ENCODE data around the gene PAOX. TPM values are rescaled to one million over a fixed set of nuclear protein-coding genes. Genes with fewer than 3 reads are reported as not detected.
A peak's percentile ranks its signal among the peaks of the same experiment; 100 is the strongest.

Gene PAOX
- total and polyA plus RNA-seq, 4 donors, result 4.4 to 7.0 (median 6.6) TPM

- DNase-seq, result no peak
- H3K36me3 ChIP-seq (ENCODE audit: control insufficient read depth in 4 of 4, insufficient read depth in 4 of 4, low read length in 4 of 4), result peaks cover 0 to 13% (median 4%) of the 10 kb centered on the region in 4 donors
- no peak for ATAC-seq (ENCODE audit: insufficient read depth, low FRiP score)
Observed at GRCh38 chr10:133391761-133392518, 12.9 kb downstream of the PAOX start.

GRCh38 chr10:133393401-133394063 is 14.5 kb downstream of the PAOX start:
- no peak overlapping the region for H3K4me3 ChIP-seq
- peak overlapping the region in 1 of 2 donors; percentile 19 for H3K9ac ChIP-seq (ENCODE audit: insufficient read depth in 1 of 2, low read length in 2 of 2)
- ATAC-seq (ENCODE audit: insufficient read depth, low FRiP score), result no peak
- peaks cover 2 to 18% (median 10%) of the 10 kb centered on the region in 4 donors for H3K36me3 ChIP-seq (ENCODE audit: control insufficient read depth in 4 of 4, insufficient read depth in 4 of 4, low read length in 4 of 4)
- no peak overlapping the region for H3K27ac ChIP-seq (ENCODE audit: low read depth in 1 of 2, low read length in 1 of 2)
- no peak for DNase-seq
- WGBS, 2 donors, result 34 to 38% methylated on average over 27 of the region's 27 CpGs
- peaks cover 0 to 9% (median 0%) of the 10 kb centered on the region in 5 donors for H3K4me1 ChIP-seq (ENCODE audit: control insufficient read depth in 5 of 5, insufficient read depth in 5 of 5, low read length in 5 of 5)
- H3K27me3 ChIP-seq (ENCODE audit: control insufficient read depth in 3 of 3, insufficient read depth in 3 of 3, low read length in 2 of 3), result no peaks in the 10 kb centered on the region
- TF ChIP-seq CTCF (IDR thresholded peaks at IDR 0.05; ENCODE audit: control extremely low read depth, extremely low read depth), result no peak
- no peaks in the 10 kb centered on the region for H3K9me3 ChIP-seq (ENCODE audit: control insufficient read depth in 4 of 4, insufficient read depth in 3 of 4, low read length in 3 of 4)

More at GRCh38 chr10:133391761-133392518, 12.9 kb downstream of the PAOX start:
- Histone ChIP-seq H3K9me3 (ENCODE audit: control insufficient read depth in 4 of 4, insufficient read depth in 3 of 4, low read length in 3 of 4) (no peaks in the 10 kb centered on the region), H3K27me3 (ENCODE audit: control insufficient read depth in 3 of 3, insufficient read depth in 3 of 3, low read length in 2 of 3) (no peaks in the 10 kb centered on the region), H3K27ac (ENCODE audit: low read depth in 1 of 2, low read length in 1 of 2) (no peak overlapping the region), H3K4me1 (ENCODE audit: control insufficient read depth in 5 of 5, insufficient read depth in 5 of 5, low read length in 5 of 5) (peaks cover 0 to 9% (median 0%) of the 10 kb centered on the region in 5 donors), H3K9ac (ENCODE audit: insufficient read depth in 1 of 2, low read length in 2 of 2) (no peak overlapping the region), H3K4me3 (no peak overlapping the region)
- WGBS, 2 donors, result 80 to 83% methylated on average over 11 to 12 of the region's 12 CpGs
- no peak for TF ChIP-seq CTCF (IDR thresholded peaks at IDR 0.05; ENCODE audit: control extremely low read depth, extremely low read depth)

DNA sequence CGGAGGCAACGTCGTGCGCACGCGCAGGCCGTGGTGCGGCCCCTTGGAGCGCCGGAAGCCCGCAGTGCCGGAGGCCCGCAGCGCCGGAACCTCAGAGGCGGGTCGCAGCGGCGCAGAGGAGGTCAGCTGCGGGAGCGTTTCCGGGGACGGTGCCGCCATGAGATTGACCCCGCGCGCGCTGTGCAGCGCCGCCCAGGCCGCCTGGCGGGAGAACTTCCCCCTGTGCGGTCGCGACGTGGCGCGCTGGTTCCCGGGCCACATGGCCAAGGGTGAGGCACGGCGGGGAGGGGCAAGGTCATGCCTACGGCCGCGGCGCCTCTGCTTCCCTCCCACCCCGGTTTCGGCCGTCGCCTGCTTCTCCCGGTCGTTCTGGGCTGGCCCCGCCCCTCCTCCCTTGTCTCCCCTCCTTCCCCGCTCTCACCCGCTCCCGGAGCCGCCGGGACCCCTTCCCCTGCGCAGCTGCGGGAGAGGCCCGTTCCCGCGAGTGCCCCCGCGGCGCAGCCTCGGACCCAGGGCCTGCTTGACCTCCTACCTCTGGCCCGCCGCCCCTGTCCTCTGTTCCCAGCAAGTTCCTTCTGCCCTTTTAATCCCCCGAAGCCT is 15.1 kb downstream of the PAOX start, which contains the start of gene MTG1:
Gene MTG1, plus strand, starts transcription at position 94 of the 600 bp plus-strand sequence. Its CDS starts 64 bp downstream, at position 158.
- H3K27ac ChIP-seq (ENCODE audit: low read depth in 1 of 2, low read length in 1 of 2), result peak within 1 kb of the TSS; percentile 85 to 88
- ATAC-seq (ENCODE audit: insufficient read depth, low FRiP score), result peak; percentile 96
- no peaks in the 10 kb centered on the region for H3K27me3 ChIP-seq (ENCODE audit: control insufficient read depth in 3 of 3, insufficient read depth in 3 of 3, low read length in 2 of 3)
- DNase-seq, result peak; percentile 96 to 97 (median 96)
- H3K9me3 ChIP-seq (ENCODE audit: control insufficient read depth in 4 of 4, insufficient read depth in 3 of 4, low read length in 3 of 4), result no peaks in the 10 kb centered on the region
- H3K4me1 ChIP-seq (ENCODE audit: control insufficient read depth in 5 of 5, insufficient read depth in 5 of 5, low read length in 5 of 5), result peaks cover 0 to 9% (median 0%) of the 10 kb centered on the region in 5 donors
- WGBS, 2 donors, result 0 to 1% methylated on average over 46 to 69 of the region's 69 CpGs
- H3K9ac ChIP-seq (ENCODE audit: insufficient read depth in 1 of 2, low read length in 2 of 2), result peak within 1 kb of the TSS; percentile 67 to 69
- peak within 1 kb of the TSS; percentile 77 for H3K4me3 ChIP-seq
- no peak for TF ChIP-seq CTCF (IDR thresholded peaks at IDR 0.05; ENCODE audit: control extremely low read depth, extremely low read depth)
- peaks cover 3 to 21% (median 14%) of the 10 kb centered on the region in 4 donors for H3K36me3 ChIP-seq (ENCODE audit: control insufficient read depth in 4 of 4, insufficient read depth in 4 of 4, low read length in 4 of 4)

All from lung (tissue), 12 donors.